ENCODE measurements around the gene PPP2R3B.
"Not testable (repeated sequence)": the region's sequence is repeated elsewhere in the genome, so short reads cannot be mapped to it uniquely, and the experiment has no call there.

The PPP2R3B gene

GRCh38 chrX:405149-405548 lies 18.4 kb upstream of the PPP2R3B start:
- no peak for DNase-seq (ENCODE audit: low read depth in 2 of 2)

DNA sequence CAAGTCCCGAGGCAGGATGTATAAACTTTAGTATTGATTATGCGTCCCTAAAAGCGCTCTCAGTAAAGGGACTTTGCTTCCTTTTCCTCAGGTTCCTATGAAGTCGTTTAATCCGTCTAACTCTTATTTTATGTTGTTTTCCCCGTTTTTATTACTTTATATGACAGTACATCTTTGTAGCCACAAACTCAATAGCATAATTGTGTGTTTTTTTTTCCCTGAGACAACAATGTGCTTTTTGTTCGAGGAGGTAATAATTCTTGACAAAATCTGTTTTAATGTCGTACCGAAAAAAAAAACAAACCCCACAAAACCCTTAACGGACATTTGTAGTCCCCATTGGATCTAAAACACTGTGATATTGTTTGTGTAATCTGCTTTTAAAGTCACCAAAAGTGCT lies 17.9 kb upstream of the PPP2R3B start:
- DNase-seq (ENCODE audit: low read depth in 2 of 2) = no peak

DNA sequence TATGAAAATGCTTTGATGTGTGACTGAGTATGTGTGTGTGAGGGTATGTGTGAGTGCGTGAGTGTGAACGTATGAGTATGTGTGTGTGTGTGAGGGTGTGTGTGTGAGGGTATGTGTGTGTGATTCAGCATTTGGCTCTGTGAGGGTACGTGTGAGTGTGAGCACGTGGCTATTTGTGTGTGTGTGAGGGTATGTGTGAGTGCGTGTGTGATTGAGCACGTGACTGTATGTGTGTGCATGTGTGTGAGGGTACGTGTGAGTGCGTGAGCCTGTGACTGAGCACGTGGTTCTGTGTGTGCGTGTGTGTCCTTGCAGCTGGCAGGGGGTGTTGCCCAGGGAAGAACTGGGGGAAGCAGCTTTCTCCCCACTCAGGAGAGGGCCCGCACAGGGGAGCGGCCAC lies 16.1 kb upstream of the PPP2R3B start:
- no peak for DNase-seq (ENCODE audit: low read depth in 2 of 2)

DNA sequence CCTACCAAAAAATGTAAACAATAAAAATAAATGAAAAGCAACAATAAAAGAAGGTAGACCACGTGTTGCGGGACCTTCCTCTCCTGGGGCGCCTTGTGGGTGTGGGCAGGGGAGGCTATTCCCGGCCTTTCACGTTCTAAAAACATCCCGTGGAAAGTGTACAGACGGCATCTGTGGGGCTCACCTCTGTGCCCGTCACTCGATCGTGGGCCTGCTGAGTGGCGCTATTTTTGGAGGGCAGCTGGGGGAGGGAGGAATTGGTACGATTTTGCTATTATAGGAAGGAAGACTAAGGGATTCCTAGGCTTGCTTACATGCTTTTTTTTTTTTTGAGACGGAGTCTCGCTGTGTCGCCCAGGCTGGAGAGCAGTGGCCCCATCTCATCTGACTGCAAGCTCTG lies 13.6 kb upstream of the PPP2R3B start:
- DNase-seq (ENCODE audit: low read depth in 2 of 2) = no peak

DNA sequence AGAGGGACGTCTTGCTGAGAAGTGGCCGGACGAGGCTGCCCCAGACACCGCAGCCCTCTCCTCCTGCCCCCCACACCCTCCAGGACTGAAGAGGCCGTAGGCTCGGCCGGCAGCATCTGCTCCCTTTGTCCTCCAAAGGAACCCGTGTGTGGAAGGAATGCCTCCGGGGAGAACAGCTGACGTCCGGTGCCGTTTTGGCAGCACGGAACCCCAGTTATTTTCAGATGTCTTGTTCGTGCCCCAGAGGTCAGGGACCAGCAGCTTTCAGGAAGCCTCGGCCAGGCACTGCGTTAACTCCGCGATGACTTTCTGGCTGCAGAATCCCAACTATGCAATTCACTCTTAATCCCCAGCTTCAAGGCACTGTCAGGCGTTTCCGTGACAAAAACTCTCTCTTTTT lies 10.9 kb upstream of the PPP2R3B start:
- no peak for DNase-seq (ENCODE audit: low read depth in 2 of 2)

- no peak for DNase-seq (ENCODE audit: low read depth in 2 of 2)
Measured at GRCh38 chrX:394830-395229, 8.1 kb upstream of the PPP2R3B start.

- no peak for DNase-seq (ENCODE audit: low read depth in 2 of 2)
Measured at GRCh38 chrX:392575-392846, 5.8 kb upstream of the PPP2R3B start.

DNA sequence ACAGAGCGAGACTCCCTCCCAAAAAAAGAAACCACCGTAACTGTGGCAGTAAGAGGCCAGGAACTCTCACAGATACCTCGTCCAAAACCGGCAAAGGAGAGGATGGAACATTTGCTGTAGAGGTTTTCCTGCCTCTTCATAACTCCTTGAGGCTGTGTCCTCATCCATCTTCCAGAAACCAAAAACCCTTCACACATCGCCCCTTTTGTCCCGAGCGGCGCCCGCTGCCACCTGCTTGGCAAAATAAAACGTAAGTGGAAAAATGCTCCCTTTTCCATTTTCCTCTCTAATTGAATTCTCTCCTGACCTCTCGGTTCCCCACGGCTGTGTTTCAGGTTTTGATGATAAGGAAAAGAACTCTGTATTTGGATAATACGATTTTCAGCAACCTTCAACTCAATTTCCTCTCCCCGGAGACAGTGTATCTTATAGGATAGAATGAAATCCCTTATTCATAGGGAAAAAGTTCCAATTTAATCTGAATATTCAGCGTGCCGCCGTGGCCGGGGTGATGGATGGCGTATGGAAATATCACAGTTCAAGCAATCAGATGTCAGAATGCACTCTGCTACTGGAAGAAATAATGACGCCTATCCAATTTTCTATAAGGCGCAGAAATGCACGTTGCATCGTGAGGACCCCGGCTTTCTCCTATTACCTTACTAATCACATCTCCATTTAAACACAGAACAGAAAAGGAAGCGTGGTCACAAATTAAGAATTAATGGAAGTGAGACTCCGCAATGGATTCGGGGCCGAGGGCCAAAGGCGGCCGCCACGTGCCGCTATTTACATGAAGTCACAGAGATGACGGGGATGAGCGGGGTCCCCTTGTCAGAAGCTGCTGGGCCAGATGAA lies 5.2 kb upstream of the PPP2R3B start:
- DNase-seq (ENCODE audit: low read depth in 2 of 2) = no peak

GRCh38 chrX:390459-390858 lies 3.8 kb upstream of the PPP2R3B start:
- no peak for DNase-seq (ENCODE audit: low read depth in 2 of 2)

GRCh38 chrX:389021-389441 lies 2.3 kb upstream of the PPP2R3B start:
- no peak for DNase-seq (ENCODE audit: low read depth in 2 of 2)

DNA sequence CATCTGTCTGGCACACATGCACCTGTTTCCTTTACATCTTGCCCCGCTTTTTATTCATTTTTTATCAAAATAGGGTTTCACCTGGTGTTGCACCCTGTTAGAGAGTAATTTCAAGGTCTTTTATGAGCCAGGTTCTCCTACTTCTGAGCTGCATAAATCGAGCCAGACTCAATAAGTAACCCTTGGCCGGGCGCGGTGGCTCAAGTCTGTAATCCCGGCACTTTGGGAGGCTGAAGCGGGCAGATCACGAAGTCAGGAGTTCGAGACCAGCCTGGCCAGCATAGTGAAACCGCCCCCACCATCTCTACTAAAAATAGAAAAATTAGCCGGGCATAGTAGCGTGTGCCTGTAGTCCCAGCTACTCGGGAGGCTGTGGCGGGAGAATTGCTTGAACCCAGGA lies 1.0 kb upstream of the PPP2R3B start:
- no peak for DNase-seq (ENCODE audit: low read depth in 2 of 2)

DNA sequence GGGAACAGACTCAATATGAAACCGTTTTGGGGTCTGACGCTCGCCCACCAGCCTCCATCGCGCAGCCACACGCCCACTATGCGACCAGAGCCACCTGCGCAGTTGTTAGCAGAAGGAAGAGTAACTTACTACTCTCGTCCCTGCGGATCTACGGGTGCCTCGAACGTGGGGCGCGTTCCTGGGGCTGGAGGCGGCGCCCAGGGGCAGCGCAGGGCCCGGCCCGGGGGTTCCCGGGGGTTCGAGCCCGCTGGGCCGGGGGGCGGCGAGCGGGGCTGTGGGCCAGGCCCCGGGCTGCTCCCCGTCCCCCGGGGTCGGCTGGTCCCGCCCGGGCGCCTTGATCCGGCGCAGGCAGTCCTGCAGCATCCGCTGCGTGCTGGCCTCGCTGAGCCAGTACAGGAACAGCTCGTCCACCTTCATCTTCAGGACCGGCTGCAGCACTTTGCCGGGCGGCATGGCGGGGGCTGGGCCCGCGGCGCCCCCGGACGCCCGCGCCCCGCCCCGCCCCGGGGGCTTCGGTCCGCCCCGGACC lies 404 bp downstream of the PPP2R3B start:
- DNase-seq (ENCODE audit: low read depth in 2 of 2) = peak in 1 of 2 donors; percentile 40

- DNase-seq (ENCODE audit: low read depth in 2 of 2) = not testable (repeated sequence)
Measured at GRCh38 chrX:385736-386135, 971 bp downstream of the PPP2R3B start.

DNA sequence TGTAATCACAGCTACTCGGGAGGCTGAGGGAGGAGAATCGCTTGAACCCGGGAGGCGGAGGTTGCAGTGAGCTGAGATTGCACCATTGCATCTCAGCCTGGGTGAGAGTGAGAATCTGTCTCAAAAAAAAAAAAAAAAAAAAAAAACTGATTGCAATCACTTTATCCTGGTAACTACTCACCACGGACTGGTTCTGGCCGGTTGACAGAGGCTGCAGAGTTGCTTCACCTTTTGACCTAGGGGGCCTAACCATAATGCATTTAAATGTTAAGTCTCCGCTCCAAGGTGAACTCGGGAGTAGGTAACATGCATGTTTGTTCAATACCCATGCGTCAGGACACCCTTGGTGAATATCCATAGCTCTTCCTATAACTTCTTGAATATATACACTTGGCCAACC lies 1.8 kb downstream of the PPP2R3B start:
- DNase-seq (ENCODE audit: low read depth in 2 of 2) = no peak

- no peak for DNase-seq (ENCODE audit: low read depth in 2 of 2)
Measured at GRCh38 chrX:378443-378842, 8.3 kb downstream of the PPP2R3B start.

GRCh38 chrX:376206-376605 lies 10.5 kb downstream of the PPP2R3B start:
- not testable (repeated sequence) for DNase-seq (ENCODE audit: low read depth in 2 of 2)

- no peak for DNase-seq (ENCODE audit: low read depth in 2 of 2)
Measured at GRCh38 chrX:375181-376036, 11.3 kb downstream of the PPP2R3B start.

DNA sequence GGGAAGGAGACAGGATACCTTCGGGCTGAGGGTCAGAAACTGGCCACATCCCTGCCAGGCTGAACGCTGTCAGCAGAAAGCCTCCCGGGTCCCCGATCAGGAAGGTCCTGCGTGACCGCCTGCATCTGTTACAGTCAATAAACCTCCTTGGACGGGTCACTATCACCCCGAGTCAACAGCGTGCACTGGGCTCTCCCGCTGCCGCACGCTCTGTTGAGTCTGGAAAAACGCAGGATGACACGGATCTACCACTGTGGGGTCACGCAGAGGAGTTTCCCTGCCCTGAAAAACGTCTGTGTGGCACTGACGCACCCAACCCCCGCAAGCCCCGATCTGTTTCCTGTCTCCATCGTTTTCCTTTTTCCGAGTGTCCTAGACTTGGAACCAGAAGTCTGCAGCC lies 12.1 kb downstream of the PPP2R3B start:
- DNase-seq (ENCODE audit: low read depth in 2 of 2) = no peak

DNA sequence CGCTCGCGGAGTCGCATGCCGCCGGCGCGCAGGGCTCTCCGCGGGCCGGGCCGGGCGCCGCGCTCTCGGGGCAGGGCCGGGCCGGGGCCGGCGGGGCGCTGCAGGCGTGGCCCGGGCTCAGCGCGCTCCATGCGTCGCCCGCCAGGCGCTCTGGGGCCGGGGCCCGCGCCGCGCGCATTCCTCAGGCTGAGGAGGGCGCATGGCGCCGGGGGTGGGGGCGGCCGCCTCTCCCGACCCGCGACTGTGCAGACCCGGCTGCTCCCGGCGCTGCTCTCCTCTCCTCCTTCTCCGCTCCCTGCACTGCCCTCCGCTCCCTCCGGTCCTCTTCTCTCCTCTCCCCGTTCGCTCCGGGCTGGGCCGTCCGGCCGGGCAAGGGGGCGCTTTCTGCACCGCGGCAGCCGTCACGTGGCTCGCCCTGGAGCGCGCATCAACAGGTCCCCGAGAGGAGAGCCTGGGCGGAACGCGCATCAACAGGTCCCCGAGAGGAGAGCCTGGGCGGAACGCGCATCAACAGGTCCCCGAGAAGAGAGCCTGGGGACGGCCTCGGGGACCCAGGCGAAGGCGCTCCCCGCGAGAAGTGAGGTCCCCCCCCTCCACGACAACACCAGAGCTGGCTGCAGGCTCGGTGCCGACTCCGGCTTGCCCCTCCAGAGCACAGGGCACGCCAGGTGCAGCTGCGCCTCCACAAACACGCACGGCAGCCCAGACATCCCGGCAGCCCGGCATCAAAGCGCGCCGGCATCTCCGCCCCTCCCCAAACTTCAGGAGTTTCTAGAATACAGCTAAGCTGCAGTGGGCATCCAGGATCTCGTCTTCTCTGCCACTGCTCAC lies 12.9 kb downstream of the PPP2R3B start:
- peak in 1 of 2 donors; percentile 24 for DNase-seq (ENCODE audit: low read depth in 2 of 2)

DNA sequence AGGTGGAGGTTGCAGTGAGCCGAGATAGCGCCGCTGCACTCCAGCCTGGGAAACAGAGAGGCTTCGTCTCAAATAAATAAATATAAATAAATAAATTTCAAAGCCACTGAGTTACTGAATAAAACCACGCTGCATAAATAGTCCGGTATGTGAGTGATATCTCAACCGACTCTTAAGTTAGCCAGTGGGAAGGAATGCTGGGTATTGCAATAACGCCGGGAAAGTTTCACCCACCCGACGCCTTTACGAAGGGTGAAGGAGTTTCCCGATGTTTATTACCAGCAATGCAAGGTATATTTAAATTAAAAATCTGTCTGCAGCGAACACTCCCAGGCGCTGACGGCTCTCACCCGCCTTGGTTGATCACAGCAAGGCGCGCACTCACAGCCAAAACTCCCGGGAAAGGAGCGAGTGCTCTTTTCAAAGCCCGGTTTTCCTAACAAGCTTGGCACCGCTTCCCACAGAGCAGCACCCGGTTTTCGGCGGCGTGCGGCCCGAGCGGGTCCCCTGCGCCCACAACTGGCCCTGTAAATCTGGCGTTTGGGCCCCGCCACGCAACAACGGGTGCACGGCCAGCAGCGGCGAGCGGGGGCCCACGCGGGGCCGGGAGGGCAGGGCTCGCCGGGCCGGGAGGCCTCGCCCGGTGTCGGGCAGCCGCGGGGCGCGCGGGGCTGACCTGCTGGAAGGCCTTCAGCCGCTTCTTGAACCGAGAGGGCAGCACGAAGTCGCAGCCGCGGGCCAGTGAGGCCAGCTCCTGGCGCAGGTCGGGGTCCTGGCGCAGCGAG lies 13.7 kb downstream of the PPP2R3B start:
- DNase-seq (ENCODE audit: low read depth in 2 of 2) = no peak

DNA sequence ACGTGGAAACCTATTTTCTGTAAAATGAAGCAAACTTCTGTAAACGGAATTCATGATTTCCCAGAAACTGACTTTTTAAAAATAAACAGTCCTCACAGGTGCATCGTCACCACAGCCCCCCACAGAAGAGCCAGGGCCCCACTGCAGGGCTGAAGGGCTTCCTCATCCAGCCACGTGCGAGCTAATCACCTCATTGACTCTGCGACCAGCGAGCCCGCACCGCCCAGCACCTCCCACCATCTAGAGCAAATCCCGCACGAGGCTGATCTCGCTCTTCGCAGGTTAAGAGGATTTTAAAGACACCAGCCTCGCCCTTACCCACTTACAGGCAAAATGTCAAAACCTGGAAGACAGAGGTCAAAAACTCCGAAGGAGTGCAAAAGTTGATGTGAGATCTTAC lies 14.8 kb downstream of the PPP2R3B start:
- no peak for DNase-seq (ENCODE audit: low read depth in 2 of 2)

Measured in stimulated activated CD8-positive, alpha-beta memory T cell treated with anti-CD3 and anti-CD28 coated beads, Interleukin-2, amount 100 ng/mL, for 48 hours (primary cell).